GM12878 (cell line): ENCODE data around the gene ANKRD7. TPM values are rescaled to one million over a fixed set of nuclear protein-coding genes. Genes with fewer than 3 reads are reported as not detected.

Source experiments
- ATAC-seq: fragments of 200-7000 bp; cut with Tn5 transposase; 3 replicates; pipeline ENCODE4 v1.9.1; 2020; ENCODE audit warnings: mild to moderate bottlenecking, moderate library complexity
- BruUV-seq: library from RNA; stranded (reverse); fragments of 400-500 nt; replicated peaks from 2 replicates; lab custom pipeline; 2021; lab: Mats Ljungman, UMichigan
- CTCF ChIA-PET: fragments of 300-600 bp; sonication (Branson Sonifier 250); formaldehyde crosslinking; extraction: SDS; loops from one replicate; lab custom pipeline; 2021; ENCODE audit warnings: inconsistent platforms; lab: Yijun Ruan, JAX
- POLR2A ChIA-PET: fragments of 350-600 bp; formaldehyde crosslinking; extraction: SDS; loops from one replicate; lab custom pipeline; 2021; ENCODE audit warnings: inconsistent platforms; lab: Charles Lee
- RAD21 ChIA-PET: fragments of 300-600 bp; sonication (Branson Sonifier 250); formaldehyde crosslinking; loops from one replicate; lab custom pipeline; 2023; ENCODE audit warnings: antibody characterized with exemption; ENCODE audit not compliant: unreplicated experiment; lab: Charles Lee
- SMC1A ChIA-PET: fragments of 300-600 bp; sonication (Branson Sonifier 250); formaldehyde crosslinking; loops from one replicate; lab custom pipeline; 2023; ENCODE audit not compliant: unreplicated experiment, uncharacterized antibody; lab: Charles Lee
- DNase-seq: peaks from one replicate; pipeline ENCODE4 v3.0.0-alpha.2; 2011; ENCODE audit warnings: low read depth, low spot score
- FAIRE-seq: peaks from 3 replicates; lab custom pipeline; 2011; peaks lifted over from hg19 to GRCh38; lab: Jason Lieb, UNC
- H2AFZ ChIP-seq: 2 replicates; pipeline ENCODE4 v1.6.0; 2011; ENCODE audit warnings: low read depth, low read length, control low read depth; ENCODE audit not compliant: control insufficient read depth
- H3K27ac ChIP-seq: 2 replicates; pipeline ENCODE4 v1.5.1; 2011; ENCODE audit warnings: control low read depth; ENCODE audit not compliant: control insufficient read depth, insufficient read depth
- H3K27me3 ChIP-seq, 2 experiments: replicated peaks in 1 of 2; 2 replicates each; pipeline versions ENCODE4 v1.6.0 to v1.6.1; 2011; ENCODE audit warnings: low read length in 1 of 2; ENCODE audit not compliant: control insufficient read depth in 2 of 2, insufficient read depth in 2 of 2
- H3K36me3 ChIP-seq, 2 experiments: 2 replicates each; pipeline ENCODE4 v1.5.1; 2011; ENCODE audit warnings: low read length in 1 of 2; ENCODE audit not compliant: control insufficient read depth in 2 of 2, insufficient read depth in 2 of 2
- H3K4me1 ChIP-seq: 2 replicates; pipeline ENCODE4 v1.6.1; 2011; ENCODE audit warnings: mild to moderate bottlenecking, low read length, moderate library complexity, mixed read lengths; ENCODE audit not compliant: control insufficient read depth, insufficient read depth
- H3K4me2 ChIP-seq: 2 replicates; pipeline ENCODE4 v1.6.0; 2011; ENCODE audit warnings: control low read depth; ENCODE audit not compliant: control insufficient read depth, insufficient read depth
- H3K4me3 ChIP-seq: fragments of 200-600 bp; sonication (generic); 2 replicates; pipeline ENCODE4 v1.5.1; 2016
- H3K79me2 ChIP-seq: 2 replicates; pipeline ENCODE4 v1.6.0; 2011; ENCODE audit warnings: low read length; ENCODE audit not compliant: control insufficient read depth, insufficient read depth
- H3K9ac ChIP-seq: 2 replicates; pipeline ENCODE4 v1.8.0; 2011; ENCODE audit warnings: low read length, control low read depth, mixed read lengths; ENCODE audit not compliant: control insufficient read depth, insufficient read depth
- H3K9me3 ChIP-seq: replicated peaks from 3 replicates; pipeline ENCODE4 v1.5.1; 2011; ENCODE audit warnings: mild to moderate bottlenecking, low read length; ENCODE audit not compliant: control insufficient read depth, insufficient read depth
- H4K20me1 ChIP-seq: 2 replicates; pipeline ENCODE4 v1.6.0; 2011; ENCODE audit not compliant: control insufficient read depth, insufficient read depth
- DPF2 ChIP-seq: fragments of 450-650 bp; IDR thresholded peaks from 2 replicates; pipeline ENCODE4 v1.6.1; 2017; ENCODE audit warnings: mild to moderate bottlenecking
- IKZF1 ChIP-seq: fragments of 450-650 bp; conservative IDR thresholded peaks from 2 replicates; pipeline ENCODE4 v1.6.1; 2017; ENCODE audit warnings: antibody characterized with exemption, mild to moderate bottlenecking
- WGBS: methylation state at CpG from one replicate; pipeline ENCODE4 v1.1.6; 2016; ENCODE audit warnings: low lambda C conversion rate; ENCODE audit not compliant: insufficient replicate concordance, insufficient coverage; ENCODE audit errors: missing lambda C conversion rate; 5-methylcytosine and 5-hydroxymethylcytosine counted together
- in situ Hi-C: fragments of 300-500 bp; cut with MboI; formaldehyde crosslinking; loops from 9 replicates; pipeline ENCODE4 v1.14.3; 2018; ENCODE audit warnings: mixed read lengths
- intact Hi-C: fragments of 100-400 bp; cut with micrococcal nuclease; formaldehyde crosslinking; loops from one replicate; pipeline ENCODE4 v1.14.2; 2022; ENCODE audit not compliant: unreplicated experiment
- polyA plus RNA-seq, 11 experiments: library from polyadenylated mRNA; depleted of rRNA in 4 of 11; unstranded in 6 of 11; stranded (reverse) in 5 of 11; fragments of >200 nt; fragmentation: Nextera tagmentation in 4 of 11; fragmentation: Illumina TruSeq in 1 of 11; extraction: Ambion mirVana in 4 of 11; extraction: Trizol in 1 of 11; gene quantifications; 1 replicate in 1 of 11; 2 replicates in 10 of 11; pipeline versions ENCODE4 v1.2.1 to v1.2.3, GENCODE V29; 2011 to 2016; ENCODE audit warnings: inconsistent platforms in 2 of 11, missing spikeins in 2 of 11, low read depth in 1 of 11
- total RNA-seq, 4 experiments: library from RNA; depleted of rRNA in 3 of 4; stranded (reverse); fragments of >200 nt in 3 of 4; fragmentation: Illumina TruSeq in 1 of 4; extraction: Trizol in 1 of 4; gene quantifications; 2 replicates each; pipeline versions ENCODE4 v1.2.1 to v1.2.3, GENCODE V29; 2013 to 2021
- TF ChIP-seq, protein P1 (sequence below): fragments of 450-650 bp; formaldehyde crosslinking; IDR thresholded peaks from 2 replicates; pipeline ENCODE4 v1.4.0; 2022; ENCODE audit warnings: mild to moderate bottlenecking, moderate library complexity

The ANKRD7 gene
- total and polyA plus RNA-seq, 10 of the 15 experiments (the other 5 are each of a cell fraction or from before 2014, with no cell fraction given), result 0.12 to 0.46 (median 0.31) TPM; not detected in 3

DNA sequence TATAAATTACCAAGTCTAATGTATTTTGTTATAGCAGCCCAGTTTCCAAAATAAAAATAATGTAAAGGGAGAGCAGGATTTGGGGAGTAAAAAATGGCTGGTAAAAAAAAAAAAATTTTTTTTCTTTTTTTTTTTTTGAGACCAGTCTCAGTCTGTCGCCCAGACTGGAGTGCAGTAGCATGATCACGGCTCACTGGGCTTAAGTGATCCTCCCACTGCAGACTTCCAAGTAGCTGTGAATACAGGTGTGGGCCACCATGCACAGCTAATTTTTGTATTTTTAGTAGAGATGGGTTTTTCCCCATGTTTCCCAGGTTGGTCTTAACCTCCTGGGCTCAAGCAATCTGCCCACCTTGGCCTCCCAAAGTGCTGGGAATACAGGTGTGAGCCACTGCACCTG, 45.3 kb upstream of the ANKRD7 start:
- H4K20me1 ChIP-seq, result no peaks in the 10 kb centered on the region
- no peaks in the 10 kb centered on the region for H3K9me3 ChIP-seq
- no peaks in the 10 kb centered on the region for H3K36me3 ChIP-seq
- no peaks in the 10 kb centered on the region for H3K27me3 ChIP-seq
- DNase-seq (no peak), ATAC-seq (no peak), FAIRE-seq (no peak)
- no TSS peak for BruUV-seq
- TF ChIP-seq, protein P1, sequence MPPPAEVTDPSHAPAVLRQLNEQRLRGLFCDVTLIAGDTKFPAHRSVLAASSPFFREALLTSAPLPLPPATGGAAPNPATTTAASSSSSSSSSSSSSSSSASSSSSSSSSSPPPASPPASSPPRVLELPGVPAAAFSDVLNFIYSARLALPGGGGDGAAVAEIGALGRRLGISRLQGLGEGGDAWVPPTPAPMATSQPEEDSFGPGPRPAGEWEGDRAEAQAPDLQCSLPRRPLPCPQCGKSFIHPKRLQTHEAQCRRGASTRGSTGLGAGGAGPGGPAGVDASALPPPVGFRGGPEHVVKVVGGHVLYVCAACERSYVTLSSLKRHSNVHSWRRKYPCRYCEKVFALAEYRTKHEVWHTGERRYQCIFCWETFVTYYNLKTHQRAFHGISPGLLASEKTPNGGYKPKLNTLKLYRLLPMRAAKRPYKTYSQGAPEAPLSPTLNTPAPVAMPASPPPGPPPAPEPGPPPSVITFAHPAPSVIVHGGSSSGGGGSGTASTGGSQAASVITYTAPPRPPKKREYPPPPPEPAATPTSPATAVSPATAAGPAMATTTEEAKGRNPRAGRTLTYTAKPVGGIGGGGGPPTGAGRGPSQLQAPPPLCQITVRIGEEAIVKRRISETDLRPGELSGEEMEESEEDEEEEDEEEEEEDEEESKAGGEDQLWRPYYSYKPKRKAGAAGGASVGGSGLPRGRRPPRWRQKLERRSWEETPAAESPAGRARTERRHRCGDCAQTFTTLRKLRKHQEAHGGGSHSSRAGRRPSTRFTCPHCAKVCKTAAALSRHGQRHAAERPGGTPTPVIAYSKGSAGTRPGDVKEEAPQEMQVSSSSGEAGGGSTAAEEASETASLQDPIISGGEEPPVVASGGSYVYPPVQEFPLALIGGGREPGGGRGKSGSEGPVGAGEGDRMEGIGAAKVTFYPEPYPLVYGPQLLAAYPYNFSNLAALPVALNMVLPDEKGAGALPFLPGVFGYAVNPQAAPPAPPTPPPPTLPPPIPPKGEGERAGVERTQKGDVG (CRISPR knock-in tag), result no peak
- TF ChIP-seq IKZF1 (no peak), DPF2 (no peak)
- 43% methylated on average over 1 of the region's 2 CpGs for WGBS
- in situ Hi-C loops (no loop called here), intact Hi-C loops (no loop called here)
- H2AFZ ChIP-seq, result no peak overlapping the region
- no peaks in the 10 kb centered on the region for H3K4me1 ChIP-seq
- H3K27ac ChIP-seq, result no peak overlapping the region
- no peak overlapping the region for H3K9ac ChIP-seq
- RAD21 ChIA-PET, result no interaction called here
- no peak overlapping the region for H3K4me3 ChIP-seq
- SMC1A ChIA-PET, result no interaction called here
- POLR2A ChIA-PET, result interaction anchor here (0.7 kb wide), 1 partner anchor 1166 kb away, joined by 4 read pairs; no protein-coding TSS in a partner anchor
- H3K4me2 ChIP-seq, result no peak overlapping the region
- CTCF ChIA-PET, result interaction anchor here (2.0 kb wide), 1 partner anchor 16 kb away, joined by 7 read pairs; no protein-coding TSS in a partner anchor
- peaks cover 12% of the 10 kb centered on the region for H3K79me2 ChIP-seq
